Measurements from ENCODE around the gene SESN1.

DNA sequence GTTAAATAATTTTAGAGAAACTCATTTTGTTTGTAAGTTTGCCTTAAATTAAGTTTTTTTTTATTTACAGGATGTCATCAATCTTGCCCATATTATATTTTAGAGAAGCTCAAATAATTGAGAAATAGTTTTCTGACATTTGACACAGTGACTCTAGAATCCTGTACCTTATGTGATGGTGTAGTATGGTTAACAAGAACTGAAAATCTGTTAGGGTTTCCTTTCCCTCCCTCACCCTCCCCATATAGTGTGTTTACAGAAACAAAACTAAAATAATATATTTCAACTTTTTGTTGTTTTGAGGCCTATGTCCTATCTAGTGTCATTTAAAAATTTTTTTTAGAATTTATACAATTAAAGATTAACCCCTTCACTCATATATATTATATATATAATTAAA is 91.8 kb downstream of the SESN1 start:
- TF ChIP-seq POLR2A (IDR thresholded peaks at IDR 0.05; ENCODE audit: low read depth, low read length) (no peak), POLR2AphosphoS5 (IDR thresholded peaks at IDR 0.05; ENCODE audit: low read depth, low read length) (no peak), TAF1 (IDR thresholded peaks at IDR 0.05; ENCODE audit: borderline replicate concordance, low read depth, low read length) (no peak)

Data from GM12892 (cell line).